Measurements from ENCODE around the gene TBC1D10B.
A peak's percentile ranks its signal among the peaks of the same experiment; 100 is the strongest.

The TBC1D10B gene

GRCh38 chr16:30372725-30373124 lies 2.4 kb upstream of the TBC1D10B start:
- DNase-seq: no peak

GRCh38 chr16:30372038-30372712 lies 1.9 kb upstream of the TBC1D10B start:
- no peak for DNase-seq

- DNase-seq: no peak
Observed at GRCh38 chr16:30371248-30371816, 1.0 kb upstream of the TBC1D10B start.

- no peak for DNase-seq
Observed at GRCh38 chr16:30369938-30370455, 297 bp downstream of the TBC1D10B start.

GRCh38 chr16:30369091-30369937 lies 980 bp downstream of the TBC1D10B start:
- DNase-seq: no peak

- no peak for DNase-seq
Observed at GRCh38 chr16:30368792-30369090, 1.6 kb downstream of the TBC1D10B start.

- no peak for DNase-seq
Observed at GRCh38 chr16:30368122-30368791, 2.0 kb downstream of the TBC1D10B start.

GRCh38 chr16:30367349-30368009 lies 2.8 kb downstream of the TBC1D10B start:
- DNase-seq: no peak

- no peak for DNase-seq
Observed at GRCh38 chr16:30366511-30366910, 3.8 kb downstream of the TBC1D10B start.

GRCh38 chr16:30365200-30365599 lies 5.1 kb downstream of the TBC1D10B start:
- DNase-seq: no peak

- DNase-seq: no peak
Observed at GRCh38 chr16:30361180-30361579, 9.1 kb downstream of the TBC1D10B start.

GRCh38 chr16:30359871-30360170 lies 10.5 kb downstream of the TBC1D10B start:
- DNase-seq: no peak

- DNase-seq: no peak
Observed at GRCh38 chr16:30358990-30359870, 11.1 kb downstream of the TBC1D10B start.

GRCh38 chr16:30358577-30358936 lies 11.7 kb downstream of the TBC1D10B start:
- DNase-seq: no peak

- no peak for DNase-seq
Observed at GRCh38 chr16:30357715-30358576, 12.3 kb downstream of the TBC1D10B start.

GRCh38 chr16:30357085-30357714 lies 13.1 kb downstream of the TBC1D10B start:
- no peak for DNase-seq

- no peak for DNase-seq
Observed at GRCh38 chr16:30356401-30357084, 13.8 kb downstream of the TBC1D10B start.

- no peak for DNase-seq
Observed at GRCh38 chr16:30355954-30356308, 14.4 kb downstream of the TBC1D10B start.

- peak; percentile 86 for DNase-seq
Observed at GRCh38 chr16:30355144-30355953, 14.9 kb downstream of the TBC1D10B start, which contains the start of gene CD2BP2. Gene CD2BP2, minus strand, starts transcription at chr16:30355308. Its CDS starts 627 bp downstream, at chr16:30354681.

All from activated T-cell treated with anti-CD3 and anti-CD28 coated beads for 4 hours (primary cell).